ENCODE measurements around the gene ACAA2.
"Not testable (repeated sequence)": the region's sequence is repeated elsewhere in the genome, so short reads cannot be mapped to it uniquely, and the experiment has no call there.

The ACAA2 gene

DNA sequence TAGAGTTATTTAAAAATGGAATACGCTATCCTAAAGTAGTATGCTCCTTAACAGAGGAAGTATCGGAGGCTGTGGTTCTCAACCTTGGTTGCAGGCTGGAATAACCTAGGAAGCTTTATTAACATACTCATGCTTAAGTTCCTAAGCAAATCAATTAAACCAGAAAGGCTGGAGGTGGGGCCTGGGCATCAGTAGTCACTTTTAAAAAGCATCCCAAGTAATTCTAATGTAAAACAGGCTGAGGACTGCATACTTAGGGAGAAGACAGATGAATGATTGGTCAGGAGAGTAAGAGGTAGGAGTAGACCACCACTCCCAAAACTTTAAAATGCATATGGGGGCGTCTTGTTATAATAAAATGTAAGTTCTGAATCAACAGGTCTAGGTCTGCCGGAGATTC lies 15.3 kb downstream of the ACAA2 start:
- Histone ChIP-seq H3K79me2 (ENCODE audit: control insufficient read depth, low read length) (no peaks in the 10 kb centered on the region; the same call in 1 of the 2 replicates), H3K27ac (ENCODE audit: low read depth, low read length) (no peak overlapping the region), H3K36me3 (ENCODE audit: control insufficient read depth, low read length) (peaks cover 49% of the 10 kb centered on the region)

DNA sequence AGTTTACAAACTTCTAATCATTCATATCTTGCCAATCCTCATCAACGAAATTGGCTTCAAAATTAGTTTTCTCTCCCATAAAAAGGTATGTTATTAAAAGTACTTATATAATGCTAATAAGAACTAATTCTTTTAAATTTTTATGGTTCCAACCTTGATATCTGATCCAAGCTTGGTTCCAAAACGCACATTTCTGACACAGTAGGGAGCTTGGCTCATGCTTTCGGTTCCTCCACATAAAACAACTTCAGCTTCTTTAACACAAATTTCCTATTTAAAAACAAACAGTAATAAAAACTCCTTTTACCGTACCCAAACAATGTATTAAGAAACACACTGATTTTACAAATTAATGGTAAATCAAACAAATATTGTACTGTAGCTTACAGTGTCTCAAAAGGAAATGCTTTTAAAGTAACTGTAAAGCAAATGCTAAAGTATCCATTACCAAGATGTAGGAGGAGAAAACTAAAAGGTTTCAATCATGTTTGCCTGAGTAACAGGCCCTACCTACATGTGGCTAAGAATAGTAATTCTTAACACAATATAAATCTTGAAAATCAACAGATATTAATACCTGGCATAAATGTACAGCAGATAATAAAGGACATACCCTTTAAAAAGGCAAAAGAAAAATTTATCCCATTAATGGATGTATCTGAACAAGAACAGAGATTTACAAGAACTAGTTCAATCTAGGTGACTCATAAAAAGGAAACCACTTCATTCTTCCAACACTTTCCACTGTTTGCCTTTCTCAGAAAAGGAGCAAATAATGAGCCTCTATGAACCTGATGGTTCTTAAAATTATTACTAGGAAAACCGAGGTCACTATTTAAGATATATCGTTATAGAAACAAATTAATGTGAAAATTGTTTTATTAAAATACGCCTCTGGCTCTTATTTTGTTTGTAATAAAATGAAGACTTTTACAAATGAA lies 17.5 kb downstream of the ACAA2 start:
- Histone ChIP-seq H3K4me3 (ENCODE audit: low read length) (no peak overlapping the region), H3K79me2 (ENCODE audit: control insufficient read depth, low read length) (no peaks in the 10 kb centered on the region), H3K36me3 (ENCODE audit: control insufficient read depth, low read length) (peaks cover 50% of the 10 kb centered on the region), H3F3A (ENCODE audit: control insufficient read depth, insufficient read depth) (0 out of 2 replicates have a peak, but pooled peaks cover 2% of the 10 kb centered on the region), H4K20me1 (ENCODE audit: control insufficient read depth, insufficient read depth, low read depth, low read length) (no peaks in the 10 kb centered on the region), H3K9me3 (ENCODE audit: control insufficient read depth, insufficient read depth, low read length) (no peaks in the 10 kb centered on the region), H3K4me2 (ENCODE audit: low read length) (no peak overlapping the region), H3K27me3 (ENCODE audit: control insufficient read depth, low read length) (no peaks in the 10 kb centered on the region), H3K4me1 (ENCODE audit: control insufficient read depth, low read length) (no peaks in the 10 kb centered on the region), H3K27ac (ENCODE audit: low read depth, low read length) (no peak overlapping the region), H3K9me2 (replicated peaks; ENCODE audit: control insufficient read depth, low read length) (no peaks in the 10 kb centered on the region)
- TF ChIP-seq EZH2phosphoT487 (IDR thresholded peaks at IDR 0.05; ENCODE audit: borderline replicate concordance, low read length): no peak
- TF ChIP-seq, protein P1, sequence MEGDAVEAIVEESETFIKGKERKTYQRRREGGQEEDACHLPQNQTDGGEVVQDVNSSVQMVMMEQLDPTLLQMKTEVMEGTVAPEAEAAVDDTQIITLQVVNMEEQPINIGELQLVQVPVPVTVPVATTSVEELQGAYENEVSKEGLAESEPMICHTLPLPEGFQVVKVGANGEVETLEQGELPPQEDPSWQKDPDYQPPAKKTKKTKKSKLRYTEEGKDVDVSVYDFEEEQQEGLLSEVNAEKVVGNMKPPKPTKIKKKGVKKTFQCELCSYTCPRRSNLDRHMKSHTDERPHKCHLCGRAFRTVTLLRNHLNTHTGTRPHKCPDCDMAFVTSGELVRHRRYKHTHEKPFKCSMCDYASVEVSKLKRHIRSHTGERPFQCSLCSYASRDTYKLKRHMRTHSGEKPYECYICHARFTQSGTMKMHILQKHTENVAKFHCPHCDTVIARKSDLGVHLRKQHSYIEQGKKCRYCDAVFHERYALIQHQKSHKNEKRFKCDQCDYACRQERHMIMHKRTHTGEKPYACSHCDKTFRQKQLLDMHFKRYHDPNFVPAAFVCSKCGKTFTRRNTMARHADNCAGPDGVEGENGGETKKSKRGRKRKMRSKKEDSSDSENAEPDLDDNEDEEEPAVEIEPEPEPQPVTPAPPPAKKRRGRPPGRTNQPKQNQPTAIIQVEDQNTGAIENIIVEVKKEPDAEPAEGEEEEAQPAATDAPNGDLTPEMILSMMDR (IDR thresholded peaks at IDR 0.05; ENCODE audit: low read depth, low read length, poor library complexity, severe bottlenecking): no peak

More for the DNA sequence above, 15.3 kb downstream of the ACAA2 start:
- Histone ChIP-seq H3K4me1 (ENCODE audit: control insufficient read depth, low read length) (no peaks in the 10 kb centered on the region), H3K4me2 (ENCODE audit: low read length) (no peak overlapping the region), H3K9me3 (ENCODE audit: control insufficient read depth, insufficient read depth, low read length) (no peaks in the 10 kb centered on the region), H3F3A (ENCODE audit: control insufficient read depth, insufficient read depth) (0 out of 2 replicates have a peak, but pooled peaks cover 2% of the 10 kb centered on the region), H3K9me2 (replicated peaks; ENCODE audit: control insufficient read depth, low read length) (no peaks in the 10 kb centered on the region), H3K4me3 (ENCODE audit: low read length) (no peak overlapping the region), H4K20me1 (ENCODE audit: control insufficient read depth, insufficient read depth, low read depth, low read length) (no peaks in the 10 kb centered on the region), H3K27me3 (ENCODE audit: control insufficient read depth, low read length) (no peaks in the 10 kb centered on the region)
- no peak for TF ChIP-seq EZH2phosphoT487 (IDR thresholded peaks at IDR 0.05; ENCODE audit: borderline replicate concordance, low read length)
- TF ChIP-seq, protein P1 (IDR thresholded peaks at IDR 0.05; ENCODE audit: low read depth, low read length, poor library complexity, severe bottlenecking): no peak

DNA sequence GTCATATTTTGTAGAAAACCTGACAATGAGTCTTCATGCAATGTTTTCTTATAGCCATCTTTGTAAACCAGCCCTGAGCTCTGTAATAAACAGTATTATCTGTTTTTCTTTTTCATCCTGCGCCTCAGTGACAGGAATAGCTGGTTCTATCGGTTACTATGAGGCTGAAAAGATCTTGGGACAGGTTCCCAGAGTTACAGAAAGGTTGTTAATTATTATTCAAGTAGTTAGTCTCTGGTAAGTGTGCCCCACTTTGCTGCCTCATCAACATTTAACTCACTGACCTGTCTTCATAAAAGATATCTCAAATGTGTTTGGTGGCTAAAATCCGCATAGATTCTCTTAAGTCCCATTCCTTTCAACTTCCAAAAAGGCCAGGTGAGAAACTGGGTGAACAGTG lies 18.6 kb downstream of the ACAA2 start:
- Histone ChIP-seq H3K4me3 (ENCODE audit: low read length) (no peak overlapping the region), H3F3A (ENCODE audit: control insufficient read depth, insufficient read depth) (0 out of 2 replicates have a peak, but pooled peaks cover 2% of the 10 kb centered on the region), H3K27me3 (ENCODE audit: control insufficient read depth, low read length) (no peaks in the 10 kb centered on the region), H3K4me1 (ENCODE audit: control insufficient read depth, low read length) (no peaks in the 10 kb centered on the region), H3K9me3 (ENCODE audit: control insufficient read depth, insufficient read depth, low read length) (no peaks in the 10 kb centered on the region), H3K36me3 (ENCODE audit: control insufficient read depth, low read length) (peaks cover 61% of the 10 kb centered on the region), H4K20me1 (ENCODE audit: control insufficient read depth, insufficient read depth, low read depth, low read length) (no peaks in the 10 kb centered on the region), H3K79me2 (ENCODE audit: control insufficient read depth, low read length) (no peaks in the 10 kb centered on the region), H3K9me2 (replicated peaks; ENCODE audit: control insufficient read depth, low read length) (no peaks in the 10 kb centered on the region), H3K4me2 (ENCODE audit: low read length) (no peak overlapping the region), H3K27ac (ENCODE audit: low read depth, low read length) (no peak overlapping the region)
- TF ChIP-seq, protein P1 (IDR thresholded peaks at IDR 0.05; ENCODE audit: low read depth, low read length, poor library complexity, severe bottlenecking): no peak
- TF ChIP-seq EZH2phosphoT487 (IDR thresholded peaks at IDR 0.05; ENCODE audit: borderline replicate concordance, low read length): no peak

DNA sequence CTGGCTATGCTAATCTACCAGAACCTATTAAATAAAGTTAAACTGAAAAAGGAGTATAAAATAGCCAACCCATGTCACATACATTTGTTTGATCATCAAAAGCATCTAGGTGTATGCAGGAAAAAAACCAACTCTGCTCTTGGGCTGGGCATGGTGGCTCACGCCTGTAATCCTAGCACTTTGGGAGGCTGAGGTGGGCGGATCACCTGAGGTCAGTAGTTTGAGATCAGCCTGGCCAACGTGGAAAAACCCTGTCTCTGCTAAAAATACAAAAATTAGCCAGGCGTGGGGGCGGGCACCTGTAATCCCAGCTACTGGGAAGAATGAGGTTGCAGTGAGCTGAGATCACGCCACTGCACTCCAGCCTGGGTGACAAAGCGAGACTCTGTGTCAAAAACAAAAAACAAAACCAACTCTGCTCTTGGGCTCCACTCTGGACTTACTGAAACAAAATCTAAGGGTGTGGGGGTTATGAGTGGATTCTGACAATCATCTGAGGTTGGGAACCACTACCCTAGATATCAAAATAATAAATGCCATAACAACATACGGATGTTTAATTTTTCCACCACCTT lies 23.7 kb downstream of the ACAA2 start:
- H3K36me3 ChIP-seq (ENCODE audit: control insufficient read depth, low read length): peaks cover 59% of the 10 kb centered on the region
- H3K27ac ChIP-seq (ENCODE audit: low read depth, low read length); H3K4me3 ChIP-seq (ENCODE audit: low read length); H4K20me1 ChIP-seq (ENCODE audit: control insufficient read depth, insufficient read depth, low read depth, low read length); H3K9me3 ChIP-seq (ENCODE audit: control insufficient read depth, insufficient read depth, low read length); H3K4me2 ChIP-seq (ENCODE audit: low read length); H3K4me1 ChIP-seq (ENCODE audit: control insufficient read depth, low read length); H3K79me2 ChIP-seq (ENCODE audit: control insufficient read depth, low read length); H3F3A ChIP-seq (ENCODE audit: control insufficient read depth, insufficient read depth); H3K27me3 ChIP-seq (ENCODE audit: control insufficient read depth, low read length); H3K9me2 ChIP-seq (replicated peaks; ENCODE audit: control insufficient read depth, low read length): not testable (repeated sequence)
